ENCODE measurements around the gene ABLIM2.
A peak's percentile ranks its signal among the peaks of the same experiment; 100 is the strongest.

Gene ABLIM2

DNA sequence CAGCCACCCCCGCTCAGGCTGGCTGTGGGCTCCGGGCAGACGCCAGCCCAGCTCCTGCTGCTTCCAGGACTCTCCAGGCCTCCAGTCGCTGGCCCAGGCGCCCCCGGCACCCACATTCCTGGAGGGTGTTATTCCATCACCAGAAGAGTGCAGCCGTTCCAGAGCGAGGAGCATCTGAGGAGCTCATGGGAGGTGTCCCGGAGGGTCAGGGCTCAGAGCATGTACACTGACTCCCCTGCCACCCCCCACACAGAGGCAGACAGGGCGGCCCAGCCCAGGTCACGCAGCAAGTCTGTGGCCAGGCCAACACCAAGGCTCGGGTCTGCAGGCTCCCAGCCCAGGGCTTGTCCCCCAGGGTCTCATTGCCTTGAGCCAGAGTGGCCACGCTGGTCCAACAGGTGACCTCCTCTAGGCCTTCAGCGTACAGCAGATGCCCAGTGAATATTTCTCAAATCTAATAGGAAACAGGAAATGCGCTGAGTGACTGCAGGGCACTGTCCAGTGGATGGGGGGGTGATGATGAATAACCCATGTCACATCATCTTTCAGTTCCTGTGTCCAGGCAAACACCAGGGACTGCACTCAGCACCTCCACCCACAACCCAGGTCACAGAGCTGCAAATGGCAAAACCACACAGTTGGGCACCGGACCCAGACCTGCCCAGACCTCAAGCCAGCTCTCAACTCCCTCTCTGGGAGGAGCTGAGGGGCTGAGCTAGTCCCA, 37.2 kb downstream of the ABLIM2 start:
- TF ChIP-seq, protein P1, sequence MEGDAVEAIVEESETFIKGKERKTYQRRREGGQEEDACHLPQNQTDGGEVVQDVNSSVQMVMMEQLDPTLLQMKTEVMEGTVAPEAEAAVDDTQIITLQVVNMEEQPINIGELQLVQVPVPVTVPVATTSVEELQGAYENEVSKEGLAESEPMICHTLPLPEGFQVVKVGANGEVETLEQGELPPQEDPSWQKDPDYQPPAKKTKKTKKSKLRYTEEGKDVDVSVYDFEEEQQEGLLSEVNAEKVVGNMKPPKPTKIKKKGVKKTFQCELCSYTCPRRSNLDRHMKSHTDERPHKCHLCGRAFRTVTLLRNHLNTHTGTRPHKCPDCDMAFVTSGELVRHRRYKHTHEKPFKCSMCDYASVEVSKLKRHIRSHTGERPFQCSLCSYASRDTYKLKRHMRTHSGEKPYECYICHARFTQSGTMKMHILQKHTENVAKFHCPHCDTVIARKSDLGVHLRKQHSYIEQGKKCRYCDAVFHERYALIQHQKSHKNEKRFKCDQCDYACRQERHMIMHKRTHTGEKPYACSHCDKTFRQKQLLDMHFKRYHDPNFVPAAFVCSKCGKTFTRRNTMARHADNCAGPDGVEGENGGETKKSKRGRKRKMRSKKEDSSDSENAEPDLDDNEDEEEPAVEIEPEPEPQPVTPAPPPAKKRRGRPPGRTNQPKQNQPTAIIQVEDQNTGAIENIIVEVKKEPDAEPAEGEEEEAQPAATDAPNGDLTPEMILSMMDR (IDR thresholded peaks at IDR 0.05; ENCODE audit: low read length), result no peak
- TF ChIP-seq EZH2 (optimal IDR thresholded peaks at IDR 0.05; ENCODE audit: low read depth, low read length), result no peak
- TF ChIP-seq EZH2phosphoT487 (IDR thresholded peaks at IDR 0.05; ENCODE audit: low read length), result no peak
- no peaks in the 10 kb centered on the region for H3K4me1 ChIP-seq (ENCODE audit: low read length)
- no peaks in the 10 kb centered on the region for H3K79me2 ChIP-seq (ENCODE audit: low read length)
- DNase-seq, result no peak
- no peaks in the 10 kb centered on the region for H3F3A ChIP-seq (ENCODE audit: insufficient read depth, low read length)
- no peak overlapping the region for H2AFZ ChIP-seq (ENCODE audit: low read length)
- no peak overlapping the region for H3K4me2 ChIP-seq (ENCODE audit: low read depth, low read length)
- no peaks in the 10 kb centered on the region for H3K9me3 ChIP-seq (replicated peaks; ENCODE audit: insufficient read depth, low read length)
- peaks cover 97% of the 10 kb centered on the region for H3K27me3 ChIP-seq (replicated peaks; ENCODE audit: insufficient read depth, low read length)
- no peaks in the 10 kb centered on the region for H3K36me3 ChIP-seq (replicated peaks; ENCODE audit: insufficient read depth, low read length)
- H4K20me1 ChIP-seq (ENCODE audit: insufficient read depth, low read length), result no peaks in the 10 kb centered on the region
- no peak overlapping the region for H3K4me3 ChIP-seq (ENCODE audit: low read length)
- H3K27ac ChIP-seq (ENCODE audit: low read length), result no peak overlapping the region
- no peak overlapping the region for H3K9ac ChIP-seq (ENCODE audit: low read length)
- no peaks in the 10 kb centered on the region for H3K9me2 ChIP-seq (replicated peaks; ENCODE audit: insufficient read depth, low read length)

DNA sequence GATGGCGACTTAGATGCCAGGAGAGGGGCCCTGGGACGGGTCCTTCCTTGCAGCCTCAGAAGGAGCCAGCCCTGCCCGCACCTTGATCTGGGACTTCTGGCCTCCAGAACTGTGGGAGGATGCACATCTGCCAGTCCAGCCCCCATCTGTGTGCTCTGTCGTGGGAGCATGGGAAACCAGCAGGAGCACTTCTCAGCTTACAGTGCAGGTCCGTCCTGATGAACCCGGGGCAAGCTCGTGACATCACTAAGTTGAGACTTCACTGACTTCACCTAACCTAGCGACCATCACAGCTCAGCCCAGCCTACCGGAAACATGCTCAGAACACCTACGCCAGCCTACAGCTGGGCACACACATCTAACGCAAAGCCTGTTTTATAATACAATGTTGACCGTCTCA, 38.1 kb downstream of the ABLIM2 start:
- Histone ChIP-seq H3F3A (ENCODE audit: insufficient read depth, low read length) (no peaks in the 10 kb centered on the region), H3K36me3 (replicated peaks; ENCODE audit: insufficient read depth, low read length) (no peaks in the 10 kb centered on the region), H2AFZ (ENCODE audit: low read length) (no peak overlapping the region), H3K9me2 (replicated peaks; ENCODE audit: insufficient read depth, low read length) (no peaks in the 10 kb centered on the region), H3K79me2 (ENCODE audit: low read length) (no peaks in the 10 kb centered on the region), H3K27me3 (replicated peaks; ENCODE audit: insufficient read depth, low read length) (peaks cover 97% of the 10 kb centered on the region), H3K4me2 (ENCODE audit: low read depth, low read length) (no peak overlapping the region), H3K9ac (ENCODE audit: low read length) (no peak overlapping the region), H3K27ac (ENCODE audit: low read length) (no peak overlapping the region), H4K20me1 (ENCODE audit: insufficient read depth, low read length) (no peaks in the 10 kb centered on the region), H3K4me1 (ENCODE audit: low read length) (no peaks in the 10 kb centered on the region), H3K4me3 (ENCODE audit: low read length) (no peak overlapping the region), H3K9me3 (replicated peaks; ENCODE audit: insufficient read depth, low read length) (no peaks in the 10 kb centered on the region)
- DNase-seq, result no peak
- TF ChIP-seq, protein P1 (IDR thresholded peaks at IDR 0.05; ENCODE audit: low read length), result no peak
- no peak for TF ChIP-seq EZH2 (optimal IDR thresholded peaks at IDR 0.05; ENCODE audit: low read depth, low read length)

DNA sequence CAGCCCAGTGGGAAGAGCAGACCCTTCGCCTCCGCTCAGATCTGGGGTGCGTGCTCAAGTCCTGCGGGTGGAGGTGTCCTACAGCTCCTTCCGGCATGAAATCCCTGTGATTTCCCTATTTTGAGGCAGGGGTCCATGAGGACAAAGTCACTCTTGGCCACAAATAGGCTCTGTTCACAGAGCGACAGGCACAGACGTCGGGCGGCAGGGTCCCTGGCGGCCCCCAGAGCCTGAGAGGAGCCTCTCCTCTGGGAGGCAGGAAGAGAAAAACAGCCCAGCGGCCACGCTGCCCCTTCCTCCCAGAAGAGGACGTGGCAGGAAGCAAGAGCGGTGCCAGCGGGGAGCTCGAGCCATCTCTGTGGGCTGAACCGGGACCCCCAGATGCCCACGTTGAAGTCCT, 38.7 kb downstream of the ABLIM2 start:
- Histone ChIP-seq H3K4me3 (ENCODE audit: low read length) (no peak overlapping the region), H3K9me3 (replicated peaks; ENCODE audit: insufficient read depth, low read length) (no peaks in the 10 kb centered on the region), H3K27ac (ENCODE audit: low read length) (no peak overlapping the region), H3K4me1 (ENCODE audit: low read length) (no peaks in the 10 kb centered on the region), H3K4me2 (ENCODE audit: low read depth, low read length) (no peak overlapping the region), H2AFZ (ENCODE audit: low read length) (no peak overlapping the region), H3K79me2 (ENCODE audit: low read length) (no peaks in the 10 kb centered on the region), H3K9me2 (replicated peaks; ENCODE audit: insufficient read depth, low read length) (no peaks in the 10 kb centered on the region), H3K36me3 (replicated peaks; ENCODE audit: insufficient read depth, low read length) (no peaks in the 10 kb centered on the region), H4K20me1 (ENCODE audit: insufficient read depth, low read length) (no peaks in the 10 kb centered on the region), H3F3A (ENCODE audit: insufficient read depth, low read length) (no peaks in the 10 kb centered on the region), H3K27me3 (replicated peaks; ENCODE audit: insufficient read depth, low read length) (peaks cover 97% of the 10 kb centered on the region), H3K9ac (ENCODE audit: low read length) (no peak overlapping the region)
- DNase-seq, result no peak
- peak; percentile 87 for TF ChIP-seq EZH2 (optimal IDR thresholded peaks at IDR 0.05; ENCODE audit: low read depth, low read length)
- TF ChIP-seq, protein P1 (IDR thresholded peaks at IDR 0.05; ENCODE audit: low read length), result no peak
